ENCODE results near the gene NT5M.

GRCh38 chr17:17300624-17301568 lies 2.3 kb upstream of the NT5M start:
- TF ChIP-seq CTCF (conservative IDR thresholded peaks at IDR 0.05) (no peak), ZFX (IDR thresholded peaks at IDR 0.05) (no peak)
